Measurements from ENCODE around the gene ZNF10. TPM values are rescaled to one million over a fixed set of nuclear protein-coding genes. Genes with fewer than 3 reads are reported as not detected.

Gene ZNF10
- total and polyA plus RNA-seq, 8 donors = 3.9 to 15.9 (median 6.8) TPM

DNA sequence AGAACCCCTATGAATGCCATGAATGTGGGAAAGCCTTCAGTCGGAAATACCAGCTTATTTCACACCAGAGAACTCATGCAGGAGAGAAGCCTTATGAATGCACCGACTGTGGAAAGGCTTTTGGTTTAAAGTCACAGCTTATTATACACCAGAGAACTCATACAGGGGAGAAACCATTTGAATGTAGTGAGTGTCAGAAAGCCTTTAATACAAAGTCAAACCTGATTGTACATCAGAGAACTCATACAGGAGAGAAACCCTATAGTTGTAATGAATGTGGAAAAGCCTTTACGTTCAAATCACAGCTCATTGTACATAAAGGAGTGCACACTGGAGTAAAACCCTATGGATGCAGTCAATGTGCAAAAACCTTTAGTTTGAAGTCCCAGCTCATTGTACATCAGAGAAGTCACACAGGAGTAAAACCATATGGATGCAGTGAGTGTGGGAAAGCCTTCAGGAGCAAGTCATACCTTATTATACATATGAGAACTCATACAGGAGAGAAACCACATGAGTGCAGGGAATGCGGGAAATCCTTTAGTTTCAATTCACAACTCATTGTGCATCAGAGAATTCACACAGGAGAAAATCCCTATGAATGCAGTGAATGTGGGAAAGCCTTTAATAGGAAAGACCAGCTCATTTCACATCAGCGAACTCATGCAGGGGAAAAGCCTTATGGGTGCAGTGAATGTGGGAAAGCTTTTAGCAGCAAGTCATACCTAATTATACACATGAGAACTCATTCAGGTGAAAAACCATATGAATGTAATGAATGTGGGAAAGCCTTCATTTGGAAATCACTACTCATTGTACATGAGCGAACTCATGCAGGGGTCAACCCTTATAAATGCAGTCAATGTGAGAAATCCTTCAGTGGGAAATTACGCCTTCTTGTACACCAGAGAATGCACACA is 73.2 kb downstream of the ZNF10 start:
- Histone ChIP-seq H3K36me3 (peaks cover 11 to 28% (median 20%) of the 10 kb centered on the region in 3 donors), H3K27ac (no peak overlapping the region), H3K4me1 (no peaks in the 10 kb centered on the region), H3K4me3 (no peak overlapping the region), H3K9me3 (peaks cover 2 to 48% (median 22%) of the 10 kb centered on the region in 4 donors), H3K27me3 (no peaks in the 10 kb centered on the region)
- FAIRE-seq = no peak
- intact Hi-C loops (cut with DNase I) = no loop called here
- WGBS, 2 donors = 96 to 99% methylated on average over 7 of the region's 7 CpGs
- TF ChIP-seq, protein P1, sequence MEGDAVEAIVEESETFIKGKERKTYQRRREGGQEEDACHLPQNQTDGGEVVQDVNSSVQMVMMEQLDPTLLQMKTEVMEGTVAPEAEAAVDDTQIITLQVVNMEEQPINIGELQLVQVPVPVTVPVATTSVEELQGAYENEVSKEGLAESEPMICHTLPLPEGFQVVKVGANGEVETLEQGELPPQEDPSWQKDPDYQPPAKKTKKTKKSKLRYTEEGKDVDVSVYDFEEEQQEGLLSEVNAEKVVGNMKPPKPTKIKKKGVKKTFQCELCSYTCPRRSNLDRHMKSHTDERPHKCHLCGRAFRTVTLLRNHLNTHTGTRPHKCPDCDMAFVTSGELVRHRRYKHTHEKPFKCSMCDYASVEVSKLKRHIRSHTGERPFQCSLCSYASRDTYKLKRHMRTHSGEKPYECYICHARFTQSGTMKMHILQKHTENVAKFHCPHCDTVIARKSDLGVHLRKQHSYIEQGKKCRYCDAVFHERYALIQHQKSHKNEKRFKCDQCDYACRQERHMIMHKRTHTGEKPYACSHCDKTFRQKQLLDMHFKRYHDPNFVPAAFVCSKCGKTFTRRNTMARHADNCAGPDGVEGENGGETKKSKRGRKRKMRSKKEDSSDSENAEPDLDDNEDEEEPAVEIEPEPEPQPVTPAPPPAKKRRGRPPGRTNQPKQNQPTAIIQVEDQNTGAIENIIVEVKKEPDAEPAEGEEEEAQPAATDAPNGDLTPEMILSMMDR (IDR thresholded peaks at IDR 0.05) = no peak
- no peak for ATAC-seq
- DNase-seq = no peak

- H3K27ac ChIP-seq = no peak overlapping the region
- no peak overlapping the region for H3K4me3 ChIP-seq
- intact Hi-C loops (cut with DNase I) = no loop called here
- DNase-seq = no peak
- no peak for ATAC-seq
- no peaks in the 10 kb centered on the region for H3K27me3 ChIP-seq
- peaks cover 2 to 48% (median 22%) of the 10 kb centered on the region in 4 donors for H3K9me3 ChIP-seq
- peaks cover 11 to 28% (median 20%) of the 10 kb centered on the region in 3 donors for H3K36me3 ChIP-seq
- WGBS, 2 donors = 95 to 100% methylated on average over 1 of the region's 1 CpG
- FAIRE-seq = no peak
- TF ChIP-seq, protein P1 (IDR thresholded peaks at IDR 0.05) = no peak
- no peaks in the 10 kb centered on the region for H3K4me1 ChIP-seq
Observed at GRCh38 chr12:133204264-133204603, 73.8 kb downstream of the ZNF10 start.

- DNase-seq = no peak
- no peaks in the 10 kb centered on the region for H3K4me1 ChIP-seq
- ATAC-seq = no peak
- WGBS, 2 donors = 99% methylated on average over 2 of the region's 2 CpGs
- TF ChIP-seq, protein P1 (IDR thresholded peaks at IDR 0.05) = no peak
- no peak overlapping the region for H3K4me3 ChIP-seq
- intact Hi-C loops (cut with DNase I) = no loop called here
- H3K9me3 ChIP-seq = peaks cover 2 to 38% (median 22%) of the 10 kb centered on the region in 4 donors
- peaks cover 11 to 23% (median 17%) of the 10 kb centered on the region in 3 donors for H3K36me3 ChIP-seq
- no peak overlapping the region for H3K27ac ChIP-seq
- no peaks in the 10 kb centered on the region for H3K27me3 ChIP-seq
- no peak for FAIRE-seq
Observed at GRCh38 chr12:133206390-133206789, 76.0 kb downstream of the ZNF10 start.

Other genes starting within 250 kb of the ZNF10 start
- gene CHFR, start 243.0 kb upstream of the ZNF10 start, total RNA-seq = 10 to 100 TPM; 14.9 to 19.9 (median 15.4) TPM
- gene CHFR, start 243.0 kb upstream of the ZNF10 start, polyA plus RNA-seq = 10 to 100 TPM; 25.7 to 32.3 TPM
- gene ZNF605, start 174.3 kb upstream of the ZNF10 start, total RNA-seq = 1 to 10 TPM; 3.3 to 8.6 (median 4.8) TPM
- 1 to 10 TPM; 3.6 to 4.0 TPM for gene ZNF605, start 174.3 kb upstream of the ZNF10 start, polyA plus RNA-seq
- gene ZNF26, start 144.3 kb upstream of the ZNF10 start, total RNA-seq = 1 to 10 TPM; 5.1 to 7.9 (median 6.4) TPM
- gene ZNF26, start 144.3 kb upstream of the ZNF10 start, polyA plus RNA-seq = 1 to 10 TPM; 4.8 to 5.5 TPM
- gene ZNF84, start 93.1 kb upstream of the ZNF10 start, total RNA-seq = 10 to 100 TPM in 4 of 6 donors, 1 to 10 TPM in 2; 7.8 to 17.4 (median 10.5) TPM
- gene ZNF84, start 93.1 kb upstream of the ZNF10 start, polyA plus RNA-seq = 10 to 100 TPM in 1 of 2 donors, 1 to 10 TPM in 1; 8.5 to 12.4 TPM
- 10 to 100 TPM in 1 of 6 donors, 1 to 10 TPM in 5; 6.5 to 12.5 (median 9.4) TPM for gene ZNF140, start 49.7 kb upstream of the ZNF10 start, total RNA-seq
- gene ZNF140, start 49.7 kb upstream of the ZNF10 start, polyA plus RNA-seq = 10 to 100 TPM; 12.5 to 19.6 TPM
- 1 to 10 TPM in 4 of 6 donors, under 1 TPM in 2; 0.57 to 1.6 (median 1.0) TPM for gene ZNF891, start 353 bp upstream of the ZNF10 start, total RNA-seq
- gene ZNF891, start 353 bp upstream of the ZNF10 start, polyA plus RNA-seq = under 1 TPM; 0.80 to 0.95 TPM
- gene ZNF268, start 50.9 kb downstream of the ZNF10 start, total RNA-seq = 10 to 100 TPM in 2 of 6 donors, 1 to 10 TPM in 4; 7.4 to 14.0 (median 9.4) TPM
- gene ZNF268, start 50.9 kb downstream of the ZNF10 start, polyA plus RNA-seq = 1 to 10 TPM; 2.4 to 3.1 TPM
- gene ANHX, start 105.2 kb downstream of the ZNF10 start, total RNA-seq = not detected
- not detected for gene ANHX, start 105.2 kb downstream of the ZNF10 start, polyA plus RNA-seq

Measured in pancreas (tissue), 10 donors.